NOMO-1 treated with DMSO at 0.1 percent for 48 hours (cell line): Measurements from ENCODE around the gene PGM5.

ENCODE experiments used
- DNase-seq: peaks from one replicate; lab custom pipeline; 2025; ENCODE audit not compliant: unreplicated experiment; lab: John Stamatoyannopoulos, UW

The PGM5 gene

DNA sequence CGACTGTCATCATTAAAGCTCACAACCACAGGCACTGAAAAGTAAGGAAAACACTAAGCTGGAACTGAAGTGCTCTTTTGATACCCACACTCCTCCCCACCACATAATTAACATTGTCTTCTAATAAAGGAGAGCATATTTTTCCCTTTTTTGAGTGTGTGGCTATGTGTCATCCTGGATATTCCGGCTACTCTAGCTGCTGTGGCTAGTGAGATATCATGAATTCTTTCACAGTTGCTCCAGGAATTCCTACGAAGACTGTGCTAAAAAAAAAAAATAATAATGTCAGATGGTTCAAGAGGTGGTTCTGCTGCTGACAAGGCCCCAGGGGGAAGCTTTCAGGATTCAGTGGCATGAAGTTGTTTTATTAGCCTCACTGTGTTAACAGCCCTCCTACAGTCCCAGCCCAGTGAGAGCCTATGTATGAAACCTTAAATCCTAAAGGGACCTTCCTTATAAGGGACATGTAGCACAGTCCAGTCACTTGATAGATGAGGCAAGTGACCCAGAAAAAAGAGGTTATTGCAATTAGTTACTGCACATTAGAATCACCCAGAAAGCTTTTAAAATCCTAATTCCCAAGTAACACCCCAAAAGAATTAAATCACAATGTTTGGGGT, 137.7 kb downstream of the PGM5 start:
- no peak for DNase-seq

DNA sequence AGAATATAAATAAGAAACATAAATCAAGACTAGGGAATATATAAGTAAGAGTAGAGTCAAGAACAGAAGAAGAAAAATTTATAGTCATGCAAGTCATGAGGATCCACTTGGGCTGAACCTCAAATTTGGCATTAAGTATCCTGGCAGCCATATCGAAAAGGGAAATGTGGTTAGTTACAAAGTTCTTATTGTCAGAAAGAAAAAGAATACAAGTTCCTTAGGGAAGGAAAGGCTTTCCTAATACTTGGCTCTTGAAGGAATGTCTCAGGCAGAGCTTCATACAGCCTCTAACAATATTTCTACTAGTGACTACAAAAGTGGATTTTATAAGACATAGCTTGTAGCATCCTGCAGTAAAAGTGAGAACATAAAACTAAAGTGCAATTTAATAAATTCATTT, 138.8 kb downstream of the PGM5 start:
- no peak for DNase-seq

DNA sequence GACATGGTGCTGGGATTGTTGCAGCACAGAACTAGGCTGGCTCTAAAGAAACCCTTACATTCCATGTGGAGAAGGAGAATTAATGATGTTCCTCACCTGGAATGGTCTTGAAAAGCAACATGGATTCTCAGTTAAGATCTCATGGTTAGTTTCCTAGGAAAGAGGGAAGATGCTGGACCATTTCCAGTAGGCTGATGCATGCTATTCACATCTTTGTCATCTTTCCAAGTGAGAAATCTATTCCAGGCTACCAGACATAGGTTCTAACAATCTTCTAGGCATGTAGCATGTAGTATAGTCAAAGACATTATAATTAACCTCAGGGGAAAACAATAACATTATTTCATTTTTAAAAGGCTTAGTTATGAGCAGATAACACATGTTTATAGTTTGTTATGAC, 139.9 kb downstream of the PGM5 start:
- no peak for DNase-seq

DNA sequence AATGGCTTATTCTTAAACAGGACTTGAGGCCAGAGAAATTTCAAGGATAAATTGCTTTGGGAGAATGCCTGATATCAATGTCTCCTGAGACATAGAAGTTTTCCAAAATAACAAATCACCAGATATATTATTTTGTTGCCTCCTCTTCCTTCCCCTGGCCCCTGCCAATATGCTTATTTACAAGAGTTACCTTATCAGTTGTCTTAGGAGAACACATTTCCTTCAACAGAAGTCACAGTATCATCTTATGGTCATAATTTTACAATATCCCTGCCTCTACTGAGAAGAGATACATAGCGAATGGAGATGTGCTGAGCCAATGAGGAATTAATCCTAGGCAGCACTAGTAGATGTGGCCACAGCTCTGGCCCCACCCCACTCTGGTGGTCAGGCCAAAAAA, 141.2 kb downstream of the PGM5 start:
- DNase-seq, result no peak

DNA sequence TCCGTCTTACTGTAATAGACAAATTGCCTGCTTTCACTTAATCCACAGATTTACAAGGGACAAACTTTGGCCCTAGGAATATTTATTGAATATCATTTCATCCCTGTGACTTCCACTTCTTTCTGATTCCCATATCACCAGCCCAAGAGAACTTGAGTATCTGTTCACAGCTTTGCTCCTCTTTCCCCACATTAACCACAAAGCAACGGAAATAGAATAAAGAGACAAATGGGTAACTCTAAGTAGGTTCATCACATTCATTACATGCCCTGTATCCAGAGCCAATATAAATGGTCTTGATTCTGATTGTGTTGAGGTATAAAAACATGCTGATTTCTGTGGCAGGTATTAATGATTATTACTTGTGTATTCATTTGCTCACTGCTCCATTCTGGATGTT, 142.4 kb downstream of the PGM5 start:
- no peak for DNase-seq

DNA sequence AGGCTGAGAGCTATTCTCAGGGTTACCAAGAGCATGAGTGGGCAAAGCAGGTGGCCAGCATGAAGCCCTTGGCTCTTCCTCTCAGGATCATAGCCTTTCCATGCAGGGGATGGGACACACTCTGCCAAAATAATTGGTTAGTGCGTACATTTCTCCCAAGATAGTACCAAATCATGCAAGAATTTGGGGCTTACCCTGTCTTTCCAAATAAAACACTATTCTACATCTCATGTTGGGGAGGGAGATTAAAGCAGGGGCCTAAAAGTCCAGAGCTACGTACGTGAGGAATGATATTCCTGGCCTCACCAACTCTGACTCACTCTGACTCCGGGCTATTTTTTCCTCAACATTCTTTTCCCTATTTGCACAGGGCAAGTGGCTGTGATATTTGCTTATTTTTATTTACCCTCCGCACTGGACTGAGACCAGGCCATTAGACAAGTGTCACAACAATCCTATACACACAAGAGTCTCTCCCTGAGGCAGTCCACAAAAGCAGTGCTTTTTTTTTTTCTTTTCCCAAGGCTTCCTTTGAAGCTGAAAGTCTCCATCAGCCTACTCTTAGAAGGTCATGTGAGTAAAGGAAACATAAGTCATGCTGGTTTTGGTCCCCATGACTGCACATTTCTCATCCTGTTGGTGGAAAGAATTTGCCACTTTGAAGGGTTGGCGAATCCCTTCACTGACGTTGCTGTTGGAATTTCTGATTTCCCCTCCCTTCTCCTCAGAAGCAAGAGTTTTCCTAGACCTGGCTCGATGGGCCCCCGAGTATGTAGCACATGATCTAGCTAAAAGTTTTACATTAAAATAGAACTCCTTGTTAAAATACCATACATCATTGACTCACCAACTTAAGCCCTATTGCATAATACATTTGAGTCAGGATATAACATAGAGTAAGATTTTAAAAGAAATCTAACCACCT, 144.3 kb downstream of the PGM5 start:
- DNase-seq, result no peak

DNA sequence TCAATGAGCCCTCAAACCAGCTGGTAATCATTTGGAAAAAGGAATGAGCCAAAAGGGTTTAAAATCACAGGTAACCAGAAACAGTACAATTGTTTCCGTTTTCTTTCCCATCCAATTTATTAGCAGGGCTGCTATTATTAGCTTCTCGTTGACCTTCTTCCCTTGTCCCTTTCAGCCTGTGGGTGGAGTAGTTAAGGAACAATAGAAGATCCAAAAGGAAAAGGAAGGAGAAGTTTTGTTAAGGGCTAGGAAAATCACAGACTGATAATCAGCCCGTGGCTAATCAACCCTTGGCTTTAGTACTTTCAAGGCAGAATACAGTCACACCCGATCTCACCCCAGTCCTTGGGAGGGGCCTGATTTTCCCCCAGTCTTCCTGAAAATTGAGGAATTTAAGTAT, 145.9 kb downstream of the PGM5 start:
- DNase-seq, result no peak

DNA sequence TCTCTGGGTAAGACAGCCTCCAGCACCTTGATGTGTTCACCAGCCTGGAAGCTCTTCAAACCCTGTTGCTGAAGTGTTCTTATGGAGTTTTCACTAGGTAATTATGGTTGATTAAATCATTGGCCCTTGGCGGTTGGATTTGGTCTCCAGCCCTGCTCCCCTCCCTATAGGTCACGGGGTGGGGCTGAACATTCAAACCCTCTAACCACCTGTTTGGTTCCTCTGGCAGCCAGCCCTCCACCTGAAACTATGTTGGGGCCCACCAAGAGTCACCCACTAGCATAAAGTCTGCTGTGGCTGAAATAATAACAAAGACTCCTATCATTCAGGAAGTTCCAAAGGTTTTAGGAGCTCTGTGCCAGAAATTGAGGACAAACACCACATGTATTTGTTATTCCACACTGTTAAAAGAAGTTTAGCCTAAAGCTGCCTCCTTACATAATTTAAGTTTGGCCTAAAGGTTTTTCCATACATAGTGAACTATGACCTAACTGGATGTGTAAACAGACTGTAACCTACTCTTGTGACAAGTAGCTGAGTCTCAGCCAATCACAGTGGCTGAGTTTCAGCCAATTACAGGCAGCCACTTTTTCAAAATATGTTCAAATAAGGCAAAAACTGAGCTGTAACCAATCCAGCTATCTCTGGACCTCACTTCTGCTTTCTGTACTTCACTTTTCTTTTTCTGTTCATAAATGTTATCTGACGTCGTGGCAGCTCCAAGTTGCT, 149.4 kb downstream of the PGM5 start:
- DNase-seq, result peak; percentile 48

DNA sequence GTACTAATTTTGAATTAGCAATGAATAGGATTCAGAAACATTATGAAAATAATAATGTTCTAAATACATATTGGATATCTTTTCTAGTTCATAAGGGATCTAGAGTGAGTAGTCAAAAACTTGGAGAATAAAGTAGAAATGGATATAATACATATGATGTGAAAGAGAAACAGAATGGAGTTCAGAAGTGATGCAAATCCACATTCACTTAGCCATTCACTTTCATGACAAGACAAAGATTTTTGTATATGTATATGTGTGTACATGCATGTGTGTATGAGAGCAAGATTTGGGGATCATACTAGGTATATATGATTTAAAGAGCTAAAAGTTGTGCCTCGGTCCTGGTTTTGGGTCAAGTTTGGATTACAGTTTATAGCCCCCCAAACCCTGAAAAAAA, 150.1 kb downstream of the PGM5 start:
- no peak for DNase-seq

DNA sequence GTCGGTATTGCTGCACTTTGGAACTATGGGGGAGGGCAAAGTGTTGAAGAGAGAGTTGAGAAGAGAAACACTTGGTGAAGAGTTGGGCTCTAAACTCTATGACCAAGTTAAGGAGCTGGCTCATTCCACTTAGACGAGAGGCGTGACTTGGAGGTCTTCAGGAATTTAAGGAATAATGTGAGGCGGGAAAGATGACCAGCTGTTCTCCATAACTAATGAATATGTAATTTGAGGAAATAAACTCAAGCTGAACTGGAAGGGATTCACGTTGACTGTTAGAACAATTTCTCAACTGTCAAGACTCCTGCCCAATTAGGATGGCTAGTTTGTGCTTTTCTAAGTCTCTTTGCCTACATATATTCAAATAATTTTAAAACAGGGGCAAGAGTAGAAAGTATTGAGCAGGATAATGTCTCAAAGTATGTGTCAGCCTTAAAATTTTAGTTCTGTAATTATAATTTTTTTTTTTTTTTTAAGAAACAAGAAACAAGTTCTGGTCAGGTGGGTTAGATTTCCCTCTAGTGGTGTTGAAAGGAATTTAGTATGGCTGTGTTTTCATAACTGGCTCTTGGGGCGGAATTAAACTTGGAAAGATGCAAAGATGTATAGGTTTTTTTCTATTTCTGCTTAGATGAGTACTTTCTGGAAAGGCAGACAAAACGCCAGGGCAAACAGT, 150.9 kb downstream of the PGM5 start:
- DNase-seq, result peak; percentile 10

DNA sequence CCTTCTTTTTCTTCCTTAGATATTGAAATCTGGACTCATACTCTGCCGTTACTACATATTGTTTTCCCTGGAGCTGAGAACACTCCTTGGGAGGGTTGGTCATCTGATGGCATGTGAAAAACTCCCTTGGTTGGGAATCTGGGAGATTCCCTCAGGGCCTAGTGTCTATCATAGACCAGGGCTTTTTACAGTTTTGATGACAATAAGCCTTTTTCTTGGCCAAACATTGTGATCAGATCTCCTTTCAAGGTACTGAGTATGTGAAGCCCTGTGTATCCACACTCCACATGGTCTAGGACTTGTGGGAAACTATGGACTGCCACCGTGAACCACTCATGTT, 151.4 kb downstream of the PGM5 start:
- no peak for DNase-seq

DNA sequence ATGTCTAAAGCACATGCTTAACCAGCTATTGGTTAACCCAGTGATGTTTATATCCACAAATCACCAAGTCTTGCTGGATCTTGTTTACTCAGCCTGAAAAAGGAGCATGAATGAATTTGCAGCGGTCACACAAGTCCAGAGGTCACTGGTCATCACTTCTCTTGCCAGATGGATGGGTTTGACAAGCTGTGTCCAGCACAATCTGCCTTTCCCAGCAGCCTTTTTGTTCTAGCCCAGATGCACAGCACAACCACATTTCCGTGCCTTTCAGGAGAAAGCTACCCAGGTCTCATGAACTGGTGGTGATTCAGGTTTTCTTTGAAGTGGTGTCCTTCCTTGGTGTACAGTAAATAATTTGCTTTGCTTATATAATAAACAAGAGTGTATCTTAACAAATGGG, 152.1 kb downstream of the PGM5 start:
- no peak for DNase-seq

DNA sequence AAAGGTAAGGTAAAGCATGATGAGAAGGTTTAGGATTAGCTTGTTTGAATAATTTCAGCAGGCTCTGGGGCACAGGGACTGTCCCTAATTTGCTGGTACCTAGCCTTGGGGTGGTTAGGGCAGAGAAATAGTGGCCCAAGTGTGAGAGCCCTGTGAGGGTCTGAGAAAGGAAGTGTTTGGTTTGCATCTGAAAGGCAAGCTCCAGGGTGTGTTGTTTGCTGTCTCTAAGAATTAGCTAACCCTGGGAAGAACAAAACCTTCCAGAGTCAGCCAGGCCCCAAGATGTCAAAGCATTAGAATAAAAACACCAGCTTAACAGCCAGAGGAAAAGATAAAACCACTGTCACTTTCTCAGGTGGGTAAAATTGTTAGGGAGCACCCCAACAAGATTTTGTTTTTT, 153.3 kb downstream of the PGM5 start:
- no peak for DNase-seq

DNA sequence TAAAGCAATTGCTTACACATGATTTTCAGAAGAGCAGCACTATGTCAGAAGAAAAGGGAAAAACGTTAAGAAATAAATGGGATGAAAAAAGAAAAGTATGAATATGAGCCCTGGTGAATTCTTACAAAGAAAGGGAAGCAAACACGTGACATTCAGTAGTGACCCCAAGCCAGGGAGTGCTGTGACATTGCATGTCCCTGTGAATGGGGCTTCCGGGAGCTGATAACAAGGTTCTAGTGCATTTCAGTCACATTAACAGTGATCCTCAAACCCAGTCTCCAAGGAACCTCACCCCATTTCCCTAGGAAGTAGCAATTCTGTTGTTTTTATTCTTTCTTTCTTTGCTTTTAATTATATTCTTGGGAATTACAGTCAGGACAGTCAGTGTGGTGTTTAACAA, 157.0 kb downstream of the PGM5 start:
- DNase-seq, result no peak

DNA sequence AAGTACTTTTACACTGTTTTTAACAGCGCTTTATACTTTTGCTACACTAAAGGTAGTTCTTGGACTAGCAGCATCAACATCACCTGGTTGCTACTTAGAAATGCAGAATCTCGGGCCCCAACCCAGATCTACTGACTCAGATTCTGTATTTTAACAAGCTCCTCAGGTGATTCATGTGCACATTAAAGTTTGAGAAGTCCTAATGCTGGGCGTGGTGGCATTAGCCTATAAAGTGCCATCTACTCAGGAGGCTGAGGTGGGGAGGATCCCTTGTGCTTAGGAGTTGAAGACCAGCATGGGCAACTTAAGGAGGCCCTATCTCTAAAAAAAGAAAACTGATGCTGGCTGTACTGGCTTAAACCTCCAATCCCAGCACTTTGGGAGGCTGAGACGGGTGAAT, 157.6 kb downstream of the PGM5 start:
- no peak for DNase-seq

DNA sequence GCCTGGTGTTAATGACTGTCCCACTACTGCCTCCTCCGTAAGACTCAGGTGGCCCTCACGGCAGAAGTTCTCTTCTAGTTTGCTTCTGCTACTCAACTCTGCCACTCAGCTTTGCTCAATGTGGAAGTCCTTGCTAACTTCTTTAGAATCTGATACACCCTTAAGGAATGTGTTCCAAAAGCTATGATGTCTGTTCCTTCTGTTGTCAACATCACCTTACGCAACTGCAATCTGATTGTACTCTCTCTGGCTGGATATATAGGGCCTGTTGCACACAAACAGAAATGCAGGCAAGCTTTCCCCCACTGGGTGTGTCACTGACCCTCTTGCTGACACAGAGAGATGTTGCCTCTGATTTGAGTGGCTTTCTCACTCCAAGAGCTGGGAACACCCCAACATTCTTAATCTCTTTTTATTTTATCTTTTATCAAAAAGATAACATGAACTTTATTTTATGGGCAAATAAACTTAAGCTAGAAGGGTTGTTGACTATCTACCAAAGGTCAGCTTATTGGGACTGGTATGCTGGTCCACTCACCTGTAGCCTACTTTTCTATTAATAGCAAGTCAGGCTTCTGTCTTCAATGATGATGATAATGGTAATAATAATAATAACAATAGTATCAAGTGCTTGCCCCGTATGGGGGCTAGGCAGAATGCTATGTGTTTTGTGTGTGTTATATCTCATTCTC, 159.1 kb downstream of the PGM5 start:
- no peak for DNase-seq

DNA sequence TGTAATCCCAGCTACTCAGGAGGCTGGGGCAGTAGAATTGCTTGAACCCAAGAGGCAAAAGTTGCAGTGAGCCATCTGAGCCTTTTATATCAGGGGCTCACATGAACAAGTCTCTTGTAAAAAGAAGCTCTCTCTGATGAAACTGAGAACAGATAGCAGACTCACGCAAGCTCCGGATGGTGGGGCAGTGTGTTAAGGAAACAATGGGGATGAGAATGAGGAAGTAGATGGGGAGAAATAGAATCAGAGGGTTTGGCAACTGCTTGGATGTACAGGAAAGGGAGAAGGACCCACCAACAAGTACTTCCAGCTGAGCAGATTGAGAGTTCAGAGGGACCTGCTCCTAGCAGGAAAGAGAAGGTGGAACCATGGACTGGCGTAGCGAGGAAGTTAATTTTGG, 165.7 kb downstream of the PGM5 start:
- peak; percentile 66 for DNase-seq

DNA sequence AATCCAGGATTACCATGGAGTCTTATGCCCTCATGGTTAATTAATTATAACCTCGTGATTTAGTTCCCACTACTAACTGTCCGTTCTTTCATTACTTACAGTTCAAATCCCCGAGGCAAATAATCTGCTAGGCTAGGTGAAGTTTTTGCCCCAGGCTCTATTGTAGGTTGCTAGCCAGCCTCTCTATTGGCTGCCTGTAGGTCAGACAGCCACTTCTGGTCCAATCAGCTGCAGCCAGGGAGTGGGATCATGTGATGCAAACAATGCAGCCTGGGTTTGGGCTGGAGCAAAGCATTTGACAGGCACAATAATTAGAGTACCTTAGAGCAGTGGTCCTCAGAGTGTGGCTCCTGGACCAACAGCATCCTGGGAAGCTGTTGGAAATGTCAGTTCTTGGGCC, 166.5 kb downstream of the PGM5 start:
- DNase-seq, result no peak

DNA sequence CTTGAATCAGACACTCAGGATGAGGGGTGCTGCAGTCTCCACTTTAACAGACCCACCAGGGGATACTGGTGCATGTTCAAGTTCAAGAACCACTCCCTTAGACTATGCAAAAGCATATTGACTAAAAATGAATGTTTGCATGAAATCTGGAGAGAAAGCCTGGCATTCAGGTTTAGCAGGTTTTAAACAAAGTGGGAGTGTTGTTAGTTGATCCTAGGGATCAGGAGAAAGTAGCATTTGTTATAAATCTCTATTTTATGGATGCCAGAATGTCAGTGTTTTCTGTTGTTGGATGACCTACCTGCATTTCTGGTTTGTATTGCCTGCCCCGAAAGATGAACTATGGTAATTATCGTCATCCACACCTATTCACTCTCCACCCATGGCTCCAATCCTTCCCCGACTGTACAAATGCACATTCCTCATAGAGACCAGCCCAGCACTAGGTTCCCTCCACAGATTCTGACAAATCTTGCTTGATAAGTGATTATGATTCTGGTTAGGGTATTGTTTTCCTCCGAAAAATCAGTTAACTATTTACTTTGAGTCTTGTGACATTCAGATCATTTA, 167.0 kb downstream of the PGM5 start:
- no peak for DNase-seq

DNA sequence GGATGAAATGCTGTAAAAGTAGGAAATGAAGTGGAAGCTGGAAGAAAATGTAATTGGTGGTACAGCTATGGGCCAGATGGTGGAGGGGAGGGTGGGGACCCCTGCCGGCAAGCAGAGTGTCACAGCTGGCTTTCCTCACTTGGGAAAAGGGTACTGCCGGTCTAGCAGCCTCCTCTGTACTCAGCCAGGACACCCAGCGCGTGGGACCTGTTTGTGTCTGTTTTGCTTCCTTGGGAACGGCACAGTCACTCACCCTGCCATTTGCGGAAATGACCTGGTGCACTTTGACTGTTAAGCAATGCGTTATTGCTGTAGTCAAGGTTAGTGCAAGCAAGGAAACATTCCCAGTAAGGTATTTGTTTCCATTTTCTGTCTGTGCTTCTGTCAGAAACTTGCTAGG, 174.2 kb downstream of the PGM5 start:
- DNase-seq, result no peak

DNA sequence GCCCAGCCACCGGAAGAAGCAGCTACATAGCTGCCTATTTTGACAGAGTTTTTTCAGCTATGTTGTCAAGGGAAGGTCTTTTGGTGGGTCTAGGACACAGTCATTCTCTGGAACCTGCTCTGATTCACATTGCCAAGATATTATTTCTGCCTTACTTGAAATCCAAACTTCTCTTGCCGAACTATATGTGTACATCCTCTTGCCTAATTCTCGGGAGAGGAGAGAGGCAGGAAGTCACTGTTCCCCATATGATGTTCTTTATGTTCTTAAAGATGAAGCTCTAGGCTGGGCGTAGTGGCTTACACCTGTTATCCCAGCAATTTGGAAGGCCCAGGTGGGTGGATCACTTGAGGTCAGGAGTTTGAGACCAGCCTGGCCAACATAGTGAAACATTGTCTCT, 175.7 kb downstream of the PGM5 start:
- no peak for DNase-seq
